Mesenchymal stem cell (in vitro differentiated cells and primary cell): ENCODE data around the gene SLC1A7.

ENCODE experiments used
- DNase-seq: peaks from one replicate; pipeline ENCODE4 v3.0.0-alpha.2; 2013
- H2AFZ ChIP-seq: one replicate; pipeline ENCODE4 v1.6.1; 2013; ENCODE audit warnings: low read depth, mild to moderate bottlenecking, control low read depth, inconsistent platforms, low read length, moderate library complexity
- H2AK5ac ChIP-seq: 2 replicates; pipeline ENCODE4 v1.6.1; 2013; ENCODE audit warnings: low read length, moderate library complexity, mild to moderate bottlenecking, inconsistent platforms; ENCODE audit not compliant: severe bottlenecking
- H2BK120ac ChIP-seq: one replicate; pipeline ENCODE4 v1.6.1; 2013; ENCODE audit warnings: low read depth, mild to moderate bottlenecking, inconsistent platforms, low read length, moderate library complexity
- H2BK12ac ChIP-seq, 2 experiments: one replicate each; pipeline ENCODE4 v1.6.1; 2013; ENCODE audit warnings: inconsistent platforms in 2 of 2, low read length in 2 of 2, mild to moderate bottlenecking in 2 of 2, moderate library complexity in 2 of 2, control low read depth in 1 of 2
- H2BK15ac ChIP-seq: one replicate; pipeline ENCODE4 v1.6.1; 2013; ENCODE audit warnings: mild to moderate bottlenecking, low read depth, inconsistent platforms; ENCODE audit not compliant: poor library complexity, severe bottlenecking
- H2BK5ac ChIP-seq: 2 replicates; pipeline ENCODE4 v1.6.1; 2013; ENCODE audit warnings: low read depth, mild to moderate bottlenecking, low read length, control low read depth, inconsistent platforms; ENCODE audit not compliant: poor library complexity, severe bottlenecking
- H3K14ac ChIP-seq, 2 experiments: one replicate each; pipeline ENCODE4 v1.6.1; 2013; ENCODE audit warnings: inconsistent platforms in 2 of 2, low read length in 2 of 2, control low read depth in 1 of 2, mild to moderate bottlenecking in 1 of 2, moderate library complexity in 1 of 2
- H3K18ac ChIP-seq, 2 experiments: one replicate each; pipeline ENCODE4 v1.6.1; 2013; ENCODE audit warnings: inconsistent platforms in 2 of 2, low read length in 2 of 2, control low read depth in 1 of 2, low read depth in 1 of 2, mild to moderate bottlenecking in 1 of 2
- H3K23ac ChIP-seq, 2 experiments: one replicate each; pipeline ENCODE4 v1.6.1; 2013; ENCODE audit warnings: inconsistent platforms in 2 of 2, low read length in 2 of 2, mild to moderate bottlenecking in 2 of 2, moderate library complexity in 2 of 2, control low read depth in 1 of 2
- H3K27ac ChIP-seq: 2 replicates; pipeline ENCODE4 v1.5.1; 2013; ENCODE audit warnings: mild to moderate bottlenecking, moderate library complexity, low read length, control low read depth, inconsistent platforms; ENCODE audit not compliant: poor library complexity, severe bottlenecking
- H3K27me3 ChIP-seq, 2 experiments: 2 replicates each; pipeline versions ENCODE4 v1.6.1 to v1.7.0; 2013; ENCODE audit warnings: low read length in 2 of 2, mild to moderate bottlenecking in 2 of 2, moderate library complexity in 2 of 2, control low read depth in 1 of 2, inconsistent platforms in 1 of 2; ENCODE audit not compliant: control insufficient read depth in 1 of 2, insufficient read depth in 1 of 2
- H3K36me3 ChIP-seq, 2 experiments: 2 replicates each; pipeline versions ENCODE4 v1.6.1 to v1.7.0; 2013; ENCODE audit warnings: low read length in 2 of 2, control low read depth in 1 of 2, inconsistent platforms in 1 of 2, low read depth in 1 of 2, mild to moderate bottlenecking in 1 of 2; ENCODE audit not compliant: insufficient read depth in 2 of 2, control insufficient read depth in 1 of 2
- H3K4ac ChIP-seq, 2 experiments: one replicate each; pipeline ENCODE4 v1.6.1; 2013; ENCODE audit warnings: inconsistent platforms in 2 of 2, low read length in 2 of 2, mild to moderate bottlenecking in 2 of 2, moderate library complexity in 2 of 2, control low read depth in 1 of 2, low read depth in 1 of 2
- H3K4me1 ChIP-seq: 2 replicates; pipeline ENCODE4 v1.6.1; 2013; ENCODE audit warnings: low read depth, low read length, control low read depth; ENCODE audit not compliant: control insufficient read depth, insufficient read depth
- H3K4me2 ChIP-seq: 2 replicates; pipeline ENCODE4 v1.6.1; 2013; ENCODE audit warnings: low read length, mild to moderate bottlenecking, inconsistent platforms; ENCODE audit not compliant: poor library complexity, severe bottlenecking
- H3K4me3 ChIP-seq, 2 experiments: 2 replicates each; pipeline versions ENCODE4 v1.5.1 to v1.7.0; 2013; ENCODE audit warnings: low read length in 2 of 2, mild to moderate bottlenecking in 2 of 2, control low read depth in 1 of 2, low read depth in 1 of 2; ENCODE audit not compliant: insufficient read depth in 1 of 2
- H3K79me1 ChIP-seq: replicated peaks from 2 replicates; pipeline ENCODE4 v1.6.1; 2013; ENCODE audit warnings: mild to moderate bottlenecking, control low read depth, low read length, inconsistent platforms; ENCODE audit not compliant: poor library complexity, severe bottlenecking
- H3K9ac ChIP-seq: 2 replicates; pipeline ENCODE4 v1.7.0; 2013; ENCODE audit warnings: mild to moderate bottlenecking, low read length, moderate library complexity
- H3K9me3 ChIP-seq: 2 replicates; pipeline ENCODE4 v1.7.0; 2013; ENCODE audit warnings: mild to moderate bottlenecking, low read length; ENCODE audit not compliant: control insufficient read depth
- H4K8ac ChIP-seq: one replicate; pipeline ENCODE4 v1.6.1; 2013; ENCODE audit warnings: inconsistent platforms, mild to moderate bottlenecking, low read length, moderate library complexity
- H4K91ac ChIP-seq: one replicate; pipeline ENCODE4 v1.6.1; 2013; ENCODE audit warnings: mild to moderate bottlenecking, low read length, inconsistent platforms
- WGBS: methylation state at CpG from one replicate; pipeline ENCODE4 v1.1.7; 2013; ENCODE audit warnings: mixed read lengths; 5-methylcytosine and 5-hydroxymethylcytosine counted together

The SLC1A7 gene

DNA sequence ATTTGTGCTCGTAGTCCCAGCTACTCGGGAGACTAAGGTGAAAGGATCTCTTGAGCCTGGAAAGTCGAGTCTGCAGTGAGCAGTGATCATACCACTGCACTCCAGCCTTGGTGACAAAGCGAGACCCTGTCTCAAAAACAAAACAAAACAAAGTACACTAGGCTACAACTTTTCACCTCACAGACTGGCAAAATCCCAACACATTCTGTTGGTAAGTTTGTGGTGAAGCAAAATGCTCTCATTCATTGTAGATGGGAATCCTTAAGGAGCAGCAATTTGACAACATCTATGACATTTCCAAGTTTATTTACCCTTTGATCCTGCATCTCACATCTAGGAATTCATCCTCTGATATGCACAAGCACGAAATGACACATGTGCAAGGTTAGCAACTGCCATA is 20.2 kb upstream of the SLC1A7 start:
- no peak overlapping the region for H3K27ac ChIP-seq
- H4K91ac ChIP-seq: no peak overlapping the region
- no peak overlapping the region for H2AK5ac ChIP-seq
- 86% methylated on average over 4 of the region's 5 CpGs for WGBS
- peaks cover 6% of the 10 kb centered on the region for H3K4me1 ChIP-seq
- H2AFZ ChIP-seq: no peak overlapping the region
- no peak for DNase-seq
- no peak overlapping the region for H2BK12ac ChIP-seq
- no peak overlapping the region for H3K18ac ChIP-seq
- no peak overlapping the region for H3K14ac ChIP-seq
- H2BK15ac ChIP-seq: no peak overlapping the region
- H2BK5ac ChIP-seq: no peak overlapping the region
- H4K8ac ChIP-seq: no peak overlapping the region
- H3K4ac ChIP-seq: no peak overlapping the region
- H3K4me2 ChIP-seq: no peak overlapping the region
- H3K79me1 ChIP-seq: no peaks in the 10 kb centered on the region
- no peak overlapping the region for H3K23ac ChIP-seq
- H2BK120ac ChIP-seq: no peak overlapping the region
- no peak overlapping the region for H3K9ac ChIP-seq
- peaks cover 0 to 3% of the 10 kb centered on the region in 2 experiments for H3K36me3 ChIP-seq
- no peaks in the 10 kb centered on the region for H3K9me3 ChIP-seq
- no peak overlapping the region for H3K4me3 ChIP-seq
- H3K27me3 ChIP-seq: no peaks in the 10 kb centered on the region

GRCh38 chr1:53160924-53161378 is 18.5 kb upstream of the SLC1A7 start:
- Histone ChIP-seq H3K36me3 (no peaks in the 10 kb centered on the region), H3K9me3 (no peaks in the 10 kb centered on the region), H3K14ac (peak overlapping the region in 1 of 2 experiments; percentile 91), H4K91ac (peak overlapping the region; percentile 71), H2BK5ac (no peak overlapping the region), H3K4me1 (peaks cover 6% of the 10 kb centered on the region), H4K8ac (peak overlapping the region; percentile 69), H3K18ac (peak overlapping the region; percentile 46 to 84), H3K4ac (peak overlapping the region in 1 of 2 experiments; percentile 39), H3K4me2 (no peak overlapping the region), H2BK15ac (no peak overlapping the region), H3K23ac (no peak overlapping the region), H3K27me3 (no peaks in the 10 kb centered on the region), H3K79me1 (no peaks in the 10 kb centered on the region), H2BK12ac (peak overlapping the region; percentile 29 to 76), H2AK5ac (no peak overlapping the region), H2BK120ac (peak overlapping the region; percentile 54), H3K27ac (no peak overlapping the region), H3K9ac (no peak overlapping the region), H2AFZ (no peak overlapping the region), H3K4me3 (no peak overlapping the region)
- no peak for DNase-seq
- WGBS: 45% methylated on average over 2 of the region's 2 CpGs

DNA sequence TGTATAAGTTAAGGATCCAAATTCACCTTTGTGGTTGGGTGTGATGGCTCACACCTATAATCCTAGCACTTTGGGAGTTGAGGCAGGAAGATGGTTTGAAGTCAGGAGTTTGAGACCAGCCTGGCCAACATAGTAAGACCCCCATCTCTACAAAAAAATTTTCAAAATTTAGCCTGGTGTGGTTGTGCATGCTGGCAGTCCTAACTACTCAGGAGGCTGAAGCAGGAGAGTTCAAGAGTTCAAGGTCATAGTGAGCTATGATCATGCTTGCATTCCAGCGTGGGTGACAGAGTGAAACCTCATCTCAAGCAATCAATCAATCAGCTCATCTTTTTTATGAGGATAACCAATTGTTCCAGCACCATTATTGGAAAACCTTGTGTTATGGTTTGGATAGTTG is 16.5 kb upstream of the SLC1A7 start:
- no peak for DNase-seq
- WGBS: 43% methylated on average over 1 of the region's 1 CpG
- H3K9ac ChIP-seq: no peak overlapping the region
- no peak overlapping the region for H2BK15ac ChIP-seq
- H3K27ac ChIP-seq: no peak overlapping the region
- H2BK120ac ChIP-seq: no peak overlapping the region
- H3K14ac ChIP-seq: no peak overlapping the region
- H2AK5ac ChIP-seq: no peak overlapping the region
- no peak overlapping the region for H4K8ac ChIP-seq
- no peak overlapping the region for H3K4me3 ChIP-seq
- H3K4ac ChIP-seq: no peak overlapping the region
- H3K4me1 ChIP-seq: peaks cover 7% of the 10 kb centered on the region
- H3K9me3 ChIP-seq: no peaks in the 10 kb centered on the region
- H3K18ac ChIP-seq: no peak overlapping the region
- H2AFZ ChIP-seq: no peak overlapping the region
- no peaks in the 10 kb centered on the region for H3K79me1 ChIP-seq
- no peaks in the 10 kb centered on the region for H3K36me3 ChIP-seq
- H3K4me2 ChIP-seq: no peak overlapping the region
- H3K23ac ChIP-seq: no peak overlapping the region
- no peak overlapping the region for H4K91ac ChIP-seq
- H2BK5ac ChIP-seq: no peak overlapping the region
- no peaks in the 10 kb centered on the region for H3K27me3 ChIP-seq
- no peak overlapping the region for H2BK12ac ChIP-seq

DNA sequence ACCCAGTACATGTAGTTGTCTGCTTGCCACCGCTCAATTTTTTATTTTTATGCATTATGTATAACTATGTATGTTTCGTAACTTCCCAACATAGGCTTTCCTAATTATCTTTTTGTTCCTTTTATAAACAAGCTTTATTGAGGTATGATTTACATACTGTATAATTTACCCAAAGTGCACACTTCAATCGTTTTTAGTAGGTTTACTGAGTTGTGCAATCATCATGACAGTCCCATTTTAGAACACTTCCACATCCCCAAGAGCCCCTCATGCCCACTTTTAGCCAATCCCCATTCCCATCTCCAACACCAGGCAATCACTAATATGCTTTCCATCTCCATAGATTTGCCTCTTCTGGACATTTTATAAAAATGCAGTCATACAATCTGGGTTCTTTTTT is 14.3 kb upstream of the SLC1A7 start:
- H2BK15ac ChIP-seq: no peak overlapping the region

More for the DNA sequence above, 14.3 kb upstream of the SLC1A7 start:
- H3K27me3 ChIP-seq: no peaks in the 10 kb centered on the region
- no peak overlapping the region for H3K14ac ChIP-seq
- H3K4me2 ChIP-seq: no peak overlapping the region
- H3K36me3 ChIP-seq: no peaks in the 10 kb centered on the region
- peaks cover 5% of the 10 kb centered on the region for H3K4me1 ChIP-seq
- H3K9ac ChIP-seq: no peak overlapping the region
- 71% methylated on average over 1 of the region's 3 CpGs for WGBS
- no peak overlapping the region for H3K27ac ChIP-seq
- no peak overlapping the region for H4K8ac ChIP-seq
- no peak overlapping the region for H2BK120ac ChIP-seq
- no peak overlapping the region for H4K91ac ChIP-seq
- no peak overlapping the region for H3K4me3 ChIP-seq
- H2BK12ac ChIP-seq: no peak overlapping the region
- no peaks in the 10 kb centered on the region for H3K9me3 ChIP-seq
- no peak overlapping the region for H3K4ac ChIP-seq
- no peak for DNase-seq
- no peak overlapping the region for H3K18ac ChIP-seq
- H3K79me1 ChIP-seq: no peaks in the 10 kb centered on the region
- no peak overlapping the region for H2AK5ac ChIP-seq
- no peak overlapping the region for H2BK5ac ChIP-seq
- no peak overlapping the region for H3K23ac ChIP-seq
- no peak overlapping the region for H2AFZ ChIP-seq
